AG09309 (cell line): ENCODE data around the gene TTLL13.

Source experiments
- DNase-seq: peaks from one replicate; pipeline ENCODE4 v3.0.0-alpha.2; 2010; ENCODE audit warnings: low read depth
- H3K4me3 ChIP-seq: 2 replicates; pipeline ENCODE4 v1.5.1; 2011; ENCODE audit warnings: mild to moderate bottlenecking, low read depth, low read length, moderate library complexity; ENCODE audit not compliant: control insufficient read depth
- CTCF ChIP-seq: IDR thresholded peaks from 2 replicates; pipeline ENCODE4 v1.5.1; 2011; ENCODE audit warnings: mild to moderate bottlenecking, low read depth, low read length, inconsistent platforms; ENCODE audit not compliant: insufficient read depth, control insufficient read depth; ENCODE audit errors: missing control alignments

Gene TTLL13

DNA sequence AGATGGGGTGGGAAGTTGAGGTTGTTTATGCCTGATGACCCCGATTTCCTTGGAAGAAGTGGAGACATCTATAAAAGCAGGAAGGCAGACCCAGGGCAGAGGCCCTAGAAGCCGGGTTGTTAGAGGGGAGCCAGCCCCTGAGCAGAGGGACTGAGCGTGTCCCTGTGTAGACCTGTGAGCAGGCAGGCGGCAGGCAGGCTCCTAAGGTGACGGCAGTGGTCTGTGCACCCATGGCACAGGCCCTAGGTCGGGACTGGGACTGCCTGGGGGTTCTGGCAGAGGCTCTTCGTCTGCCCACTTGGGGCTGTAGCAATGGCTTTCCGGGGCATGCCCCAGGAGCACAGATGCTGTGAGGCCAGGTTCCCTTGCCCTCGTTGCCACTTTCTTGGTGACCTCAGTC lies 38.3 kb upstream of the TTLL13 start:
- no peak for DNase-seq
- TF ChIP-seq CTCF: no peak
- H3K4me3 ChIP-seq: no peak overlapping the region

GRCh38 chr15:90211440-90212143 lies 37.8 kb upstream of the TTLL13 start:
- no peak for TF ChIP-seq CTCF
- no peak for DNase-seq
- no peak overlapping the region for H3K4me3 ChIP-seq

GRCh38 chr15:90212221-90213098 lies 36.9 kb upstream of the TTLL13 start:
- no peak for TF ChIP-seq CTCF
- no peak for DNase-seq
- no peak overlapping the region for H3K4me3 ChIP-seq

GRCh38 chr15:90213122-90213817 lies 36.1 kb upstream of the TTLL13 start:
- no peak for TF ChIP-seq CTCF
- DNase-seq: no peak
- H3K4me3 ChIP-seq: no peak overlapping the region

DNA sequence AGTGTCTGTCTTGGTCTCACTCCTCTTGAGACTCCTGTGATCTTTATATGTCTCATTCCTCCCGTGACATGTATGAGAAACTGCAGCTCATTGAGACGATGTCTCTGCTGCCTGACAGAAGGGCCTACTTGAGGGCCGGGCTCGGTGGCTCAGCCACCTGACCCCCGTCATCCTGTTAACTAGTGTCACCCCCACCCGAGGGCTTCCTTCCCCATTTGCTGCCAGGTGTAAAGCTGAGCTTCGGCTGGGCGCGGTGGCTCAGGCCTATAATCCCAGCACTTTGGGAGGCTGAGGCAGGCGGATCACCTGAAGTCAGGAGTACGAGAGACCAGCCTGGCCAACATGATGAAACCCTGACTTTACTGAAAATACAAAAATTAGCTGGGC lies 35.5 kb upstream of the TTLL13 start:
- no peak overlapping the region for H3K4me3 ChIP-seq
- DNase-seq: no peak
- TF ChIP-seq CTCF: no peak

DNA sequence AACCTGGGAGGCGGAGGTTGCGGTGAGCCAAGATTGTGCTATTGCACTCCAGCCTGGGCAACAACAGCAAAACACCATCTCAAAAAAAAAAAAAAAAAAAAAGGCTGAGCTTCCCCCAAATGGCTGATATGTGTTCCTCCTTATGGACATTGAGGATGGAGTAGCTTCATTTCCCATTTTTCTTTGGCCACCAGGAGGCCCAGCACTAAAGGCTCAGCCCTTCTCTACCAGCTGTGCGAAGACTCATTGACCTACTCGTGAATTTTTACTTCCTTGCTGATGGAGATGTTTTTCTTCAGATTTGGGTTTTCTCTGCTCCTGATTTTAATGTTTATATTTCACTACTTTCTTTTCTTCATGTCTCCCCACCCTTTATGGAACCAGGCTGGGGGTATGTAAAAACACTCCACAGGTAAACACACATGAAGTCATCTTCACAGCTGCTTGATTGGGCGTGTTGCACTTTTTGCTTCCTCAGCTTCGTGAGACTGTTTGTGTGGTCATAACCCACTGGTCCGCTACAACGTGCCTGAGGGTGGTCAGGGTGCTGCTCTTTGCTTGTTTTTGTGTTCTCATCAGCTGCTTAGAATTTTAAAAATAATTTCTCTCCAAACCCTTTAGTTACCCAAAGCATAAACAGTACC lies 34.7 kb upstream of the TTLL13 start:
- no peak overlapping the region for H3K4me3 ChIP-seq
- TF ChIP-seq CTCF: peak; percentile 46
- no peak for DNase-seq
